ENCODE results near the gene PRRC2C. TPM values are rescaled to one million over a fixed set of nuclear protein-coding genes. Genes with fewer than 3 reads are reported as not detected.

PRRC2C gene
- total RNA-seq, 4 donors from 2014 or later, result 94.4 to 233 (median 125) TPM

GRCh38 chr1:171583591-171584201 lies 98.4 kb downstream of the PRRC2C start:
- H3K27ac ChIP-seq, result no peak overlapping the region
- H3K4me1 ChIP-seq, result no peaks in the 10 kb centered on the region
- no peaks in the 10 kb centered on the region for H3K27me3 ChIP-seq
- no peak overlapping the region for H3K4me3 ChIP-seq
- no peaks in the 10 kb centered on the region for H3K9me3 ChIP-seq
- DNase-seq, result no peak
- TF ChIP-seq, protein P1, sequence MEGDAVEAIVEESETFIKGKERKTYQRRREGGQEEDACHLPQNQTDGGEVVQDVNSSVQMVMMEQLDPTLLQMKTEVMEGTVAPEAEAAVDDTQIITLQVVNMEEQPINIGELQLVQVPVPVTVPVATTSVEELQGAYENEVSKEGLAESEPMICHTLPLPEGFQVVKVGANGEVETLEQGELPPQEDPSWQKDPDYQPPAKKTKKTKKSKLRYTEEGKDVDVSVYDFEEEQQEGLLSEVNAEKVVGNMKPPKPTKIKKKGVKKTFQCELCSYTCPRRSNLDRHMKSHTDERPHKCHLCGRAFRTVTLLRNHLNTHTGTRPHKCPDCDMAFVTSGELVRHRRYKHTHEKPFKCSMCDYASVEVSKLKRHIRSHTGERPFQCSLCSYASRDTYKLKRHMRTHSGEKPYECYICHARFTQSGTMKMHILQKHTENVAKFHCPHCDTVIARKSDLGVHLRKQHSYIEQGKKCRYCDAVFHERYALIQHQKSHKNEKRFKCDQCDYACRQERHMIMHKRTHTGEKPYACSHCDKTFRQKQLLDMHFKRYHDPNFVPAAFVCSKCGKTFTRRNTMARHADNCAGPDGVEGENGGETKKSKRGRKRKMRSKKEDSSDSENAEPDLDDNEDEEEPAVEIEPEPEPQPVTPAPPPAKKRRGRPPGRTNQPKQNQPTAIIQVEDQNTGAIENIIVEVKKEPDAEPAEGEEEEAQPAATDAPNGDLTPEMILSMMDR (IDR thresholded peaks at IDR 0.05), result no peak
- no peak for TF ChIP-seq POLR2A (IDR thresholded peaks at IDR 0.05)
- H3K36me3 ChIP-seq, result peaks cover 0 to 87% (median 4%) of the 10 kb centered on the region in 3 donors

- no peaks in the 10 kb centered on the region for H3K9me3 ChIP-seq
- H3K27me3 ChIP-seq, result no peaks in the 10 kb centered on the region
- H3K36me3 ChIP-seq, result peaks cover 0 to 87% (median 4%) of the 10 kb centered on the region in 3 donors
- no peak overlapping the region for H3K4me3 ChIP-seq
- no peaks in the 10 kb centered on the region for H3K4me1 ChIP-seq
- no peak overlapping the region for H3K27ac ChIP-seq
- TF ChIP-seq POLR2A (IDR thresholded peaks at IDR 0.05), result no peak
- TF ChIP-seq, protein P1 (IDR thresholded peaks at IDR 0.05), result no peak
- no peak for DNase-seq
Measured at GRCh38 chr1:171585715-171586114, 100.4 kb downstream of the PRRC2C start.

DNA sequence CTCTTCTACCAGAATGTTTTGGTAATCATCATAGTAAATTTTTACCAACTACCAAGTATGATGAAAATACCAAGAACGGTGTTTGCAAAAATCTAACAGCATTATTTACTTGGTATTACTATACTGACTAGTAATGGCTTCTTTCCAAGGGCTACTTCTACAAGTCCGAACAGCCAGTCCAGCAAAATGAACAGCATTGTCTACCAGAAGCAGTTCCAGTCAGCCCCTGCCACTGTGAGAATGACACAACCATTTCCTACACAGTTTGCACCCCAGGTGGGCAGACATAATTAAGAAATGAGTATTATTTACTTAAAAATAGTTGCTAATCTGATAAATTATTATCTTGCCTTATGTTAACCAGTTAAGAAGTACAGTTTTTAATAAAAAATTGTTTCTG lies 102.9 kb downstream of the PRRC2C start:
- Histone ChIP-seq H3K27ac (no peak overlapping the region), H3K9me3 (no peaks in the 10 kb centered on the region), H3K36me3 (peaks cover 0 to 97% (median 4%) of the 10 kb centered on the region in 3 donors), H3K4me1 (no peaks in the 10 kb centered on the region), H3K27me3 (no peaks in the 10 kb centered on the region), H3K4me3 (no peak overlapping the region)
- no peak for DNase-seq
- no peak for TF ChIP-seq POLR2A (IDR thresholded peaks at IDR 0.05)
- TF ChIP-seq, protein P1 (IDR thresholded peaks at IDR 0.05), result no peak

- Histone ChIP-seq H3K4me3 (no peak overlapping the region), H3K27me3 (no peaks in the 10 kb centered on the region), H3K9me3 (no peaks in the 10 kb centered on the region), H3K36me3 (peaks cover 0 to 94% (median 0%) of the 10 kb centered on the region in 3 donors), H3K4me1 (no peaks in the 10 kb centered on the region), H3K27ac (no peak overlapping the region)
- no peak for DNase-seq
- TF ChIP-seq, protein P1 (IDR thresholded peaks at IDR 0.05), result no peak
- no peak for TF ChIP-seq POLR2A (IDR thresholded peaks at IDR 0.05)
Measured at GRCh38 chr1:171590022-171590421, 104.7 kb downstream of the PRRC2C start.

- H3K9me3 ChIP-seq, result no peaks in the 10 kb centered on the region
- H3K27me3 ChIP-seq, result no peaks in the 10 kb centered on the region
- peaks cover 0 to 42% (median 0%) of the 10 kb centered on the region in 3 donors for H3K36me3 ChIP-seq
- no peak for DNase-seq
- no peak overlapping the region for H3K4me3 ChIP-seq
- no peak overlapping the region for H3K27ac ChIP-seq
- H3K4me1 ChIP-seq, result no peaks in the 10 kb centered on the region
- TF ChIP-seq, protein P1 (IDR thresholded peaks at IDR 0.05), result no peak
- TF ChIP-seq POLR2A (IDR thresholded peaks at IDR 0.05), result no peak
Measured at GRCh38 chr1:171595324-171595723, 110.0 kb downstream of the PRRC2C start.

Data from Peyer's patch (tissue), 4 donors.